HEK293T (cell line): Measurements from ENCODE around the gene ZBTB38.

ENCODE experiments used
- BHLHE40 ChIP-seq: fragments of 450-650 bp; IDR thresholded peaks from 2 replicates; pipeline ENCODE4 v1.6.1; 2016; ENCODE audit warnings: mild to moderate bottlenecking, moderate library complexity, borderline replicate concordance
- FOXK2 ChIP-seq: fragments of 450-650 bp; IDR thresholded peaks from 2 replicates; pipeline ENCODE4 v1.6.1; 2016; ENCODE audit warnings: mild to moderate bottlenecking
- HDGF ChIP-seq: fragments of 450-650 bp; IDR thresholded peaks from 2 replicates; pipeline ENCODE4 v1.6.1; 2017; ENCODE audit warnings: antibody characterized with exemption, borderline replicate concordance
- NFRKB ChIP-seq: fragments of 450-650 bp; IDR thresholded peaks from 2 replicates; pipeline ENCODE4 v1.6.1; 2016; ENCODE audit warnings: mild to moderate bottlenecking, moderate library complexity
- SP1 ChIP-seq: fragments of 450-650 bp; IDR thresholded peaks from 2 replicates; pipeline ENCODE4 v1.6.1; 2017
- TARDBP ChIP-seq: fragments of 450-650 bp; IDR thresholded peaks from 2 replicates; pipeline ENCODE4 v1.6.1; 2016

DNA sequence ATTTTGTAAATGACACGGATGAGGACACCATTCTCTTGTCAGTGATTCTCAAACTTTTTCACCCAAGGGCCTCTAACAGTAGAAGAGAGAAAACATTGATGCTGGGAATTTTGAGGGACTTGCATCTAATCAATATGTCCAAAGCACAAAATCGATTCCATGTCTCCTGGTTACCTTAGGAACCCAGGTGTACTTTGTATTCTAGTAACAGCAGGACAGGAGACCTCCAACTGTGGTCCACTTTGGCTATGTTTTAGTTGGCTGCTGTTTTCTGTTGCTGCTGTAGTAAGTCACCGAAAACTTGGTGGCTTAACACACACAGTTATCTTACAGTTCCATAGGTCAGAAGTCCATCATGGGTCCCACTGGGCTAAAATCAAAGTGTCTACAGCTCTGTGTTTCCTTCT, 24.4 kb upstream of the ZBTB38 start:
- TF ChIP-seq NFRKB (no peak), BHLHE40 (no peak), SP1 (no peak), HDGF (no peak), FOXK2 (no peak), TARDBP (no peak)
